Measurements from ENCODE around the gene SLC44A3. TPM values are rescaled to one million over a fixed set of nuclear protein-coding genes. Genes with fewer than 3 reads are reported as not detected.

The SLC44A3 gene
- total and polyA plus RNA-seq, 5 donors from 2014 or later, result not detected

GRCh38 chr1:94778808-94779207 lies 41.3 kb upstream of the SLC44A3 start:
- no peak for ATAC-seq (ENCODE audit: low read depth in 2 of 2)
- Histone ChIP-seq H3K27ac (ENCODE audit: insufficient read depth, low read length, poor library complexity, severe bottlenecking) (no peak overlapping the region), H3K4me3 (ENCODE audit: low read depth, low read length) (no peak overlapping the region), H3K9me3 (ENCODE audit: control insufficient read depth in 2 of 2, low read length in 2 of 2) (no peaks in the 10 kb centered on the region), H3K4me1 (ENCODE audit: control insufficient read depth, insufficient read depth, low read length, poor library complexity, severe bottlenecking) (no peaks in the 10 kb centered on the region), H3K36me3 (ENCODE audit: control insufficient read depth, insufficient read depth, low read length) (no peaks in the 10 kb centered on the region), H3K27me3 (ENCODE audit: control insufficient read depth, insufficient read depth, low read length) (peaks cover 2% of the 10 kb centered on the region)
- no peak for DNase-seq
- Mint-ChIP-seq H3K27ac (no peak overlapping the region), H3K27me3 (peaks cover 7% of the 10 kb centered on the region), H3K4me3 (no peak overlapping the region), H3K4me1 (no peaks in the 10 kb centered on the region), H3K36me3 (no peaks in the 10 kb centered on the region), H3K9me3 (peaks cover 0 to 4% (median 0%) of the 10 kb centered on the region in 7 donors)

GRCh38 chr1:94783342-94784189 lies 36.6 kb upstream of the SLC44A3 start:
- H3K27ac Mint-ChIP-seq, result no peak overlapping the region
- Histone ChIP-seq H3K4me3 (ENCODE audit: low read depth, low read length) (no peak overlapping the region), H3K27ac (ENCODE audit: insufficient read depth, low read length, poor library complexity, severe bottlenecking) (no peak overlapping the region), H3K27me3 (ENCODE audit: control insufficient read depth, insufficient read depth, low read length) (peaks cover 7% of the 10 kb centered on the region), H3K36me3 (ENCODE audit: control insufficient read depth, insufficient read depth, low read length) (no peaks in the 10 kb centered on the region), H3K9me3 (ENCODE audit: control insufficient read depth in 2 of 2, low read length in 2 of 2) (no peaks in the 10 kb centered on the region), H3K4me1 (ENCODE audit: control insufficient read depth, insufficient read depth, low read length, poor library complexity, severe bottlenecking) (no peaks in the 10 kb centered on the region)
- peaks cover 0 to 4% (median 0%) of the 10 kb centered on the region in 7 donors for H3K9me3 Mint-ChIP-seq
- peaks cover 7% of the 10 kb centered on the region for H3K27me3 Mint-ChIP-seq
- H3K4me1 Mint-ChIP-seq, result no peaks in the 10 kb centered on the region
- ATAC-seq (ENCODE audit: low read depth in 2 of 2) (no peak), DNase-seq (no peak)
- H3K4me3 Mint-ChIP-seq, result no peak overlapping the region
- H3K36me3 Mint-ChIP-seq, result no peaks in the 10 kb centered on the region

GRCh38 chr1:94784190-94784515 lies 36.0 kb upstream of the SLC44A3 start:
- no peak for DNase-seq
- no peaks in the 10 kb centered on the region for H3K36me3 Mint-ChIP-seq
- no peak overlapping the region for H3K27ac Mint-ChIP-seq
- no peak for ATAC-seq (ENCODE audit: low read depth in 2 of 2)
- H3K4me1 Mint-ChIP-seq, result no peaks in the 10 kb centered on the region
- Histone ChIP-seq H3K9me3 (ENCODE audit: control insufficient read depth in 2 of 2, low read length in 2 of 2) (no peaks in the 10 kb centered on the region), H3K4me3 (ENCODE audit: low read depth, low read length) (no peak overlapping the region), H3K27ac (ENCODE audit: insufficient read depth, low read length, poor library complexity, severe bottlenecking) (no peak overlapping the region), H3K27me3 (ENCODE audit: control insufficient read depth, insufficient read depth, low read length) (peaks cover 7% of the 10 kb centered on the region), H3K4me1 (ENCODE audit: control insufficient read depth, insufficient read depth, low read length, poor library complexity, severe bottlenecking) (no peaks in the 10 kb centered on the region), H3K36me3 (ENCODE audit: control insufficient read depth, insufficient read depth, low read length) (no peaks in the 10 kb centered on the region)
- peaks cover 7% of the 10 kb centered on the region for H3K27me3 Mint-ChIP-seq
- peaks cover 0 to 4% (median 0%) of the 10 kb centered on the region in 7 donors for H3K9me3 Mint-ChIP-seq
- no peak overlapping the region for H3K4me3 Mint-ChIP-seq

DNA sequence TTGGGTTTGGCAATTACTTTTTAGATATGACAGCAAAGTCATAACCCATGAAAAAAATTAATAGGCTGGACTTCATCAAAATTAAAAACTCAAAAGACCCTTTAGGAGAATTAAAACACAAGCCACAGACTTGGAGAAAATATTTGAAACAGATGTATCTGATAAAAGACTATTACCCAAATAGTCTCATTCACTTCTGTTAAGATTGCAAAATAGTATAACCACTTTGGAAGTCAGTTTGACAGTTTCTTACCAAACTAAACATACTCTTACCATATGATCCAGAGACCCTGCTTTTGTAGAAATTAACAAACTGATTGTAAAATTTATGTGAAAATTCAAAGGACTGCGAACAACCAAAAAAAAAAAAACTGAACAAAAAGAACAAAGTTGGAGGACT lies 32.5 kb upstream of the SLC44A3 start:
- no peaks in the 10 kb centered on the region for H3K36me3 Mint-ChIP-seq
- H3K4me1 Mint-ChIP-seq, result no peaks in the 10 kb centered on the region
- no peak for ATAC-seq (ENCODE audit: low read depth in 2 of 2)
- H3K4me3 Mint-ChIP-seq, result no peak overlapping the region
- H3K27ac Mint-ChIP-seq, result no peak overlapping the region
- H3K27ac ChIP-seq (ENCODE audit: insufficient read depth, low read length, poor library complexity, severe bottlenecking), result no peak overlapping the region
- DNase-seq, result no peak
- H3K36me3 ChIP-seq (ENCODE audit: control insufficient read depth, insufficient read depth, low read length), result no peaks in the 10 kb centered on the region
- H3K27me3 Mint-ChIP-seq, result no peaks in the 10 kb centered on the region
- H3K9me3 ChIP-seq (ENCODE audit: control insufficient read depth in 2 of 2, low read length in 2 of 2), result no peaks in the 10 kb centered on the region
- H3K4me3 ChIP-seq (ENCODE audit: low read depth, low read length), result no peak overlapping the region
- peaks cover 5% of the 10 kb centered on the region for H3K27me3 ChIP-seq (ENCODE audit: control insufficient read depth, insufficient read depth, low read length)
- peaks cover 0 to 3% (median 0%) of the 10 kb centered on the region in 7 donors for H3K9me3 Mint-ChIP-seq
- H3K4me1 ChIP-seq (ENCODE audit: control insufficient read depth, insufficient read depth, low read length, poor library complexity, severe bottlenecking), result no peaks in the 10 kb centered on the region

- Histone ChIP-seq H3K4me1 (ENCODE audit: control insufficient read depth, insufficient read depth, low read length, poor library complexity, severe bottlenecking) (no peaks in the 10 kb centered on the region), H3K4me3 (ENCODE audit: low read depth, low read length) (no peak overlapping the region), H3K9me3 (ENCODE audit: control insufficient read depth in 2 of 2, low read length in 2 of 2) (no peaks in the 10 kb centered on the region), H3K36me3 (ENCODE audit: control insufficient read depth, insufficient read depth, low read length) (no peaks in the 10 kb centered on the region), H3K27ac (ENCODE audit: insufficient read depth, low read length, poor library complexity, severe bottlenecking) (no peak overlapping the region), H3K27me3 (ENCODE audit: control insufficient read depth, insufficient read depth, low read length) (peaks cover 5% of the 10 kb centered on the region)
- no peak for ATAC-seq (ENCODE audit: low read depth in 2 of 2)
- no peak overlapping the region for H3K4me3 Mint-ChIP-seq
- H3K36me3 Mint-ChIP-seq, result no peaks in the 10 kb centered on the region
- H3K9me3 Mint-ChIP-seq, result peaks cover 0 to 3% (median 0%) of the 10 kb centered on the region in 7 donors
- H3K27ac Mint-ChIP-seq, result no peak overlapping the region
- DNase-seq, result no peak
- H3K27me3 Mint-ChIP-seq, result no peaks in the 10 kb centered on the region
- H3K4me1 Mint-ChIP-seq, result peaks cover 0 to 5% (median 1%) of the 10 kb centered on the region in 4 donors
These were observed 29.9 kb upstream of the SLC44A3 start for GRCh38 chr1:94790246-94790645.

DNA sequence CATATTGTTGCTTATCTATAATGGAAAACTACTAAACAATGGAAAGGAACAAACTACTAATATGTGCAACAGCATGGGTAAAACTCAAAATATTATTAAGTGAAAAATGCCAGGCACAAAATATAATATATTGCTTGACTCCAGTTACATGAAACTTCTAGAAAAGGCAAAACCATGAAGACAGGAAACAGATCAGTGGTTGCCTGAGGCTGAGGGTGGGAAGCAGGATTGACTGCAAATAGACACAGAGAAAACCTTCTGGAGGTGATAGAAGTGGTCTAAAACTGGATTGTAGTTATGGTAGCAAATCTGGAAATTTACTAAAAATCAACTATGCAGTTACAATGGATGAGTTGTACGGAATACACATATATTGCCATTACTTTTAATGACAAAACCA lies 29.5 kb upstream of the SLC44A3 start:
- H3K36me3 ChIP-seq (ENCODE audit: control insufficient read depth, insufficient read depth, low read length), result no peaks in the 10 kb centered on the region
- Mint-ChIP-seq H3K27me3 (no peaks in the 10 kb centered on the region), H3K36me3 (no peaks in the 10 kb centered on the region), H3K9me3 (peaks cover 0 to 3% (median 0%) of the 10 kb centered on the region in 7 donors), H3K27ac (no peak overlapping the region), H3K4me3 (no peak overlapping the region), H3K4me1 (peaks cover 0 to 10% (median 2%) of the 10 kb centered on the region in 4 donors)
- no peak overlapping the region for H3K27ac ChIP-seq (ENCODE audit: insufficient read depth, low read length, poor library complexity, severe bottlenecking)
- DNase-seq (no peak), ATAC-seq (ENCODE audit: low read depth in 2 of 2) (no peak)
- no peaks in the 10 kb centered on the region for H3K9me3 ChIP-seq (ENCODE audit: control insufficient read depth in 2 of 2, low read length in 2 of 2)
- peaks cover 5% of the 10 kb centered on the region for H3K27me3 ChIP-seq (ENCODE audit: control insufficient read depth, insufficient read depth, low read length)
- no peaks in the 10 kb centered on the region for H3K4me1 ChIP-seq (ENCODE audit: control insufficient read depth, insufficient read depth, low read length, poor library complexity, severe bottlenecking)
- no peak overlapping the region for H3K4me3 ChIP-seq (ENCODE audit: low read depth, low read length)

DNA sequence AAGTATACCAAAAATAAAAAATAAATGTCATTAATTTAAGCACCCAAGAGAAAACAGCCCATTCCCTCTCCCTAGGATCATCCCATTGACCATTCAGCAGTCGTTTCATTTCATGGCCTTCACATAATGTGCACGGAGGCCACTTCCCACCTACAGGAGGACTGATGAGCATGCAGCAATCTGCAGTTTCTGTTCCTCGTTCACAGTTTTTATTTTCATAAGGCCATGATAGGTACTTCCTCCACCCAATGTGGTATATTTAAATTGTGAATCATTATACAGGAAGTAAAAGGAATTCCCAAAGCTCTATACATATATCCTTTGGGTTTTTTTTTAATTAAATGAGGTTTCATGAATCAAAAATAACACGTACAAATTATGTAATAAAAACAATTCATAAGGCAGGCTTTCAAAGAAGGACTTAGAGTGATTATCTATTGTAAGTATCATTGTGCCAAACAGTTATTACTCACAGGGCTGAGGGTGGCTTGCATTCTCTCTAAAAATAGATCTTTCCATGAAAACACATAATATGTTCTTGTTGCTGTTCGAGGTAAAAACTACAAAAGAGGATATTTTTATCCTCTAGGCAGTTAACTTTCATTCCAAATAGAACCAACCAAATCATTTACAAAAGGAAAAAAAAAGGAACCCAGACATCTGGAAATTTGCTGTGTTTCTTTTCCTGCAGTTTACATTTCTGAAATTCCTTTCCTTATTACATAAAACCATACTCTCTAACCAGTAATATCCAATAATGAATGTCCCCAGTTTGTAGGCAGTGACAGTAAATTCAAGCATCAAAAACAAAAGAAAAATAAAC lies 27.5 kb upstream of the SLC44A3 start:
- Histone ChIP-seq H3K4me3 (ENCODE audit: low read depth, low read length) (no peak overlapping the region), H3K4me1 (ENCODE audit: control insufficient read depth, insufficient read depth, low read length, poor library complexity, severe bottlenecking) (no peaks in the 10 kb centered on the region), H3K27me3 (ENCODE audit: control insufficient read depth, insufficient read depth, low read length) (no peaks in the 10 kb centered on the region), H3K36me3 (ENCODE audit: control insufficient read depth, insufficient read depth, low read length) (no peaks in the 10 kb centered on the region), H3K27ac (ENCODE audit: insufficient read depth, low read length, poor library complexity, severe bottlenecking) (no peak overlapping the region), H3K9me3 (ENCODE audit: control insufficient read depth in 2 of 2, low read length in 2 of 2) (no peaks in the 10 kb centered on the region)
- ATAC-seq (ENCODE audit: low read depth in 2 of 2), result no peak
- Mint-ChIP-seq H3K27me3 (no peaks in the 10 kb centered on the region), H3K36me3 (no peaks in the 10 kb centered on the region), H3K4me3 (no peak overlapping the region), H3K9me3 (peaks cover 0 to 3% (median 0%) of the 10 kb centered on the region in 7 donors), H3K4me1 (peaks cover 0 to 11% (median 3%) of the 10 kb centered on the region in 4 donors), H3K27ac (no peak overlapping the region)
- no peak for DNase-seq

Data from CD4-positive, CD25-positive, alpha-beta regulatory T cell (primary cell).